HG03565 (cell line): Measurements from ENCODE around the gene IGF2R.
"Not testable (repeated sequence)": the region's sequence is repeated elsewhere in the genome, so short reads cannot be mapped to it uniquely, and the experiment has no call there.

Experiments used
- ATAC-seq: cut with Tn5 transposase; IDR thresholded peaks from one replicate; pipeline ENCODE4 v1.9.1; 2021; ENCODE audit warnings: mild to moderate bottlenecking, moderate library complexity; ENCODE audit not compliant: unreplicated experiment

IGF2R gene

DNA sequence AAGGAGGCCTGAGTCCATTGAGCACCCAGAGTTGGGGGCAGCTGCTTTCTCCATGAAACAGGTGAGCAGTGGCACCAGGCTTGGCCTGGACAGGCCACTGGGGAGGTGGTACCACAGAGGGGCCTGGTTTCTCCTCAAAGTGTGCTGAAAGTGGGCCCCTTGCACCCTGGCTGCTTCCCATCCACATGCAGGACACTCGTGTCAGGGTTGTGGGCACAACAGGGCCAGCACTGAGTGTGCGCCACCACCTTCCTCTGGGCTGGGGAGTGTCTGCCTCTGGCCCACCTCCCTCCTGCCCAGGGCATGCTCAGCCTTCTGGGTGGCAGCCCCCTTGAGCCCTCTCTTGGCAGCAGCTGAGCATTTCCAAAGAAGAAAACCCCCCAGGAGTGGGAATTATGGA, 147.5 kb downstream of the IGF2R start:
- no peak for ATAC-seq

DNA sequence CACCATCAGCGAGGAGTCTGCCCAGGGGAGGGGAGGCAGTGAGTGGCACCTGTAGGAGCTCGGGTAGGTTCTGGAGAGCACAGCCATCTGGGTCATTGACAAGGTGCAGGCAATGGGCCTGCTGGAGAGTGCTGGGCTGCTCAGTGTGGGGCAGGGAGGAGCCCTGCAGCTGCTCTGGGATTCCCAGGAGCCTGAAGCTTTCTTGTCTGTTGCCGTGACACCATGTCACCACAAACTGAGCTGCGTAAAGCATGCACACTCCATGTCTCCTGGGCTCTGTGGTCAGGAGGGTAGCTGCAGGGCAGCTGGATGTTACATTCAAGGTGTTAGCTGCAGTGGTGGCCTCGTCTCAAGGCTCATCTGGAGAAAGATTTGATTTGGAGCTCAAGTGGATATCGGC, 148.3 kb downstream of the IGF2R start:
- no peak for ATAC-seq

DNA sequence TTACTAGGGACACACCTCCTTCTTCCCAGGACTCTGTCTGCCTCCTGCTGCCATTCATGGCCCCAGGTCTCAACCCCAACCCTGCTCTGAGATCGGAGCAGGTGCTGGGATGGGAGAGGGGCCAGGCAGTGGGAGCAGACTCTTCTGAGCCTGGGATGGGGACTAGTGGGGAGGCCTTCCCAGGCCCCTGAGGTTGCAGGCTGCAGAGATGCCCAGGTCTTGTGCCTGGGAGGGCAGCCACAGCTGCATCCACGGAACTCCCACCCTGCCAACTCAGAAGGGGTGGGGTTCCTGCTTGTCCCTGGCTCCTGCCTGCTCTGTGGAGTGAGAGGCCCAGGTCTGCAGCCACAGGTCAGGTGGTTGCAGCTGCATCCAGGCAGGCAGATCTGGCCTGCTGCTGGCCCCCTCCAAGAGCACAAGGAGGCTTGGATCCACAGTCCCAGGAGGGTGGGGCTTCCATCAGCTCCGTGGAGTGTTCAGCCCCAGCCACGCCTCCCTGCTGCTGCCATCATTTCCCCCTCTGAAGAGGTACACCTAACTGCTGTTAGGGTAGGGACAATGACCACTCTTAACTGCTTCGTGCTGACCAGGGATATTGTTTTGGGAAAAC, 149.8 kb downstream of the IGF2R start:
- no peak for ATAC-seq

DNA sequence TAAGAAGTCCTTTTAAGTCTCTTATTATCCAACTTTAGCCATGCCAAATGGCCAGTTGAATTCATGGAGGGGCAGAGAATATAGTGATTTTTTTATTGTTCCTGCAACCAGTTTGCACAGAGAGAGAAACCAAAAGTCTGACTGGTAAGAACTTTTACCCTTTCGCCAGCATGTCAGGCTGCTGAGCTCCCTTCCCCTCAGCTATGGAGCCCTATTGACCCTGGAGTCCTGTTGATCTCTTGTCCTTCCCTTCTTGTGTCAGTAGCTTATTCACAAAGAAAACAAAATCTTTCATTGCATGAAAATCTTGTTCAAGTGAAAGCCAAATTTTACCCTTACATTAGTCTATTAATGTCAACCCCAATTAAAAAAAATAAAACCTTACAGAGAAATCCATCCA, 151.2 kb downstream of the IGF2R start:
- no peak for ATAC-seq

DNA sequence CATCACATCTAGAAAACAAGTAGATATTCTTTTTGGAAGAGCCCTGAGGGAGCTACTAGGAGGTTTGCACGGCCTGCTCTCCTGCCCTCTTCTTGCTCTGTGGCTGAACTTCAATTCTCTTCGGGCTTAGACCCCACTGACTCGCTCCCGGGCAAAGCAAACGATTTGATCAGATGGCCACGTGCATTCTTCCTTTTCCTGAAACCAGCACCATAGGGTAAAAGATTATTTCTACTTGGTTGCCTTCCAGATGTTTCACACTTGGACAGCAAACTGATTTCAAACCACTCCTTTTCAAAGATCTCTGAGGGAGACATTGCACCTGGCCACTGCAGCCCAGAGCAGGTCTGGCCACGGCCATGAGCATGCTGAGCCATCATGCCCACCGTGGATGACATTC, 152.7 kb downstream of the IGF2R start, which contains the start of gene SLC22A1:
SLC22A1 (plus strand) TSS at position 258 of the 400 bp plus-strand sequence; CDS start at position 379, 121 bp downstream.
- ATAC-seq: no peak

DNA sequence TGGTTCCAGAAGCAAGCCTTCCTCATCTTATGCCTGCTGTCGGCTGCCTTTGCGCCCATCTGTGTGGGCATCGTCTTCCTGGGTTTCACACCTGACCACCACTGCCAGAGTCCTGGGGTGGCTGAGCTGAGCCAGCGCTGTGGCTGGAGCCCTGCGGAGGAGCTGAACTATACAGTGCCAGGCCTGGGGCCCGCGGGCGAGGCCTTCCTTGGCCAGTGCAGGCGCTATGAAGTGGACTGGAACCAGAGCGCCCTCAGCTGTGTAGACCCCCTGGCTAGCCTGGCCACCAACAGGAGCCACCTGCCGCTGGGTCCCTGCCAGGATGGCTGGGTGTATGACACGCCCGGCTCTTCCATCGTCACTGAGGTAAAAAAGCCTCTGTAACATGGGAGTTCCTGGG, 153.1 kb downstream of the IGF2R start:
- no peak for ATAC-seq

DNA sequence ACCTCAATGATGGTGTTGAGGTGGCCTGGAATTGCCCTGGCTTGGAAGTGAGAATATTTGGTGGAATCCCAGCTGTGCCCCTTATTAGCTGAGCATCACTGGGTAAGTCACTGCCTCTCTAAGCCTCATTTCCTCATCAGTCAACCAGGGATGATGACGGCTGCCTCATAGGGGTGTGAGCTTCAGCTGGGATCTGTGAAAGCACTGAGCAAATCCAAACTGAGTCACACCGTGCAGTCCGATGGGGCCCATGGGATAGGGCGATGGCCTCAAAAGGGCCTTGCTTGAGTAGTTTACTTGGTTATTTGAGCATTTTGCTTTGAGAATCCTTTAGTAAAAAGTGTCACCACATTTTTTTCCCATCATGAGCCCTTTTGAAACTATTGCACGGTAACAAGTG, 153.9 kb downstream of the IGF2R start:
- no peak for ATAC-seq

DNA sequence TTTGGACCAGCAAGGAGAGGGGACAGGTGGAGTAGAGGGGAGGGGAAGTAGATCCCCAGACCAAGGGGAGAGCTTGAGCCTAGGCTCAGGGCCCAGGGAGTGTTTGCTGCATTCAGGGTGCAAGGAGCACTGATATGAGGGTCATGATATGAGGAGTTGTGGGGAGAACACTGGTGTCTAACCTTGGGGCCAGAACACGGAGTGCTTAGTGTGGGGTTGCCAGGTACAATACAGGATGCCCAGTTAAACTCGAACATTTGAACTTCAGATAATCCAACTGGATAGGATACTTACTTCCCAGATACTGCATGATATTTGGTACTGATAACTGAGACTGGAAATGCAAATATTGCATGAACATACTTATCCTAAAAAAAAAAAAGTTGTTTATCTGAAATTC, 155.1 kb downstream of the IGF2R start:
- ATAC-seq: no peak

DNA sequence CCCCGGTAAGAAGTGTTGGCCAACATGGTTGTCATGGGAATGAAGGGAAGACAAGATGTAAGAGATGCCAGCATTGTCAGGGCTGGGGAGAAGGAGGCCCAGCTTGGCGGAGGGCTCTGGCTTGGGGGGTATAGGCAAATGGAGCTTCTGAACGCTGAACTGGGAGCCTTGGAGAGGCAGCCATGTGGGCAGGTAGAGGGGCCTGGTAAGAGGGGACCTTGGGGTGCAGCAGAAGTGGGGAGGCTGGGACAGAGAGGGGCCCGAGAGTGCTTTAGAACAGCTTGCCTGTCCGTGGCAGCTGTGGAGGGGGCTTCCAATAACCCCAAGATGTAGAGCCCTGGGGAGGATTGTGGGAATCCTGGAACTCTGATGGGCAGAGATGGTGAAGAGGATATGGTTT, 155.7 kb downstream of the IGF2R start:
- ATAC-seq: no peak

DNA sequence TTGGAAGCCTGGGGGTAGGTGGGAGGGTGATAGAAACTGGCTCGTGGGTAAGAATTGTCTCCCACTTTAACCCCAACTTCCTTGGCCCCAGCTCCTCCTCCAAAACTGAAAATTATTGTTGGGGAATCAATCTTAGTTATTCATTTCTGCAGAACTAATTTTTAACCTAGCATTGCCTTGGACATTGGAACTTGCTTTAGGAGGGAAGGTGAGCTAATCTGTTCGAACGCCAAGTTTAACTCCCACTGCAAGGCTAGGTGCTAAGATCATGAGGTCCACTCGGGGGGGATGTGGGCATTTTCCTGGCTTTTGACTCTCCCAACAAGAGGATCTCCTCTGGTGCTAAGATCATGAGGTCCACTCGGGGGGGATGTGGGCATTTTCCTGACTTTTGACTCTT, 156.2 kb downstream of the IGF2R start:
- not testable (repeated sequence) for ATAC-seq

DNA sequence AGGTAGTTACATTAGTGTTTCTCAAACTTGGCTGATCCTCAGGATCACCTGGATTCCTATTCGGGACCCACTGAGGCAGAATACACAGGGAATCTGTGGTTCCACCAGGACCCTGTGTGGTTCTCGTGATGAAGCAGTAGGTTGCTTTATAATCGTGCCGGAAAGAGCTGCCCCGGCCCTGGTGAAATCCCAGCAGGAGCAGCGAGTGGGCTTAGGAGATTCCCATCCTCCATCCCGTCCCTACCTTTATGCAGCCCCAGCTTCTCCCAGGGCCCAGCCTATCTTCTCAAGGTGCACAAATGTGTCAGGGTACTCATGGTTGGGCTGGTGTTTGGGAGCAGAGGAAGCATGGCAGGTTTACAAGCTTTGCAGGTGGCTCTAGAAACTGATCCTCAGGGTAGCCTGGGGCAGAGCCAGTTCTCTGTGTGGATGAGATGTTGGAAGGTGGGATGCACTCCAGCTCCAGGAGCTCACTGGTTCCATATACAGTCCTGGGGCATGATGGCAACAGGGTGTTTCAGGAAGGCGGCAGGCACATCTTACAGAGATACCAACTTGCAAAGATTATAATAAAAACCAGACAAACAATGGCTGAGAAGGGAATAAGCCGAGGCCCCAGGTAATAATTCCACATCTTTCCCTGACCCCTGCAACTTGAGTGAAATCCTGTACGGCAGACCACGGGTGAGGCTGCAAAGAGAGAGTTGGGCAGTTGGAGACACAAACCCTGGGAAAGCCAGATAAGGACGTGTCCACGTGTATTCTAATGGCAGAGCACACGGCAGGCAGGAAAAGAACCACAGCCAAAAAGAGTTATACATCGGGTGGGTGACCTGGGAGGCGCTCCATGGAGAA, 158.6 kb downstream of the IGF2R start:
- no peak for ATAC-seq

DNA sequence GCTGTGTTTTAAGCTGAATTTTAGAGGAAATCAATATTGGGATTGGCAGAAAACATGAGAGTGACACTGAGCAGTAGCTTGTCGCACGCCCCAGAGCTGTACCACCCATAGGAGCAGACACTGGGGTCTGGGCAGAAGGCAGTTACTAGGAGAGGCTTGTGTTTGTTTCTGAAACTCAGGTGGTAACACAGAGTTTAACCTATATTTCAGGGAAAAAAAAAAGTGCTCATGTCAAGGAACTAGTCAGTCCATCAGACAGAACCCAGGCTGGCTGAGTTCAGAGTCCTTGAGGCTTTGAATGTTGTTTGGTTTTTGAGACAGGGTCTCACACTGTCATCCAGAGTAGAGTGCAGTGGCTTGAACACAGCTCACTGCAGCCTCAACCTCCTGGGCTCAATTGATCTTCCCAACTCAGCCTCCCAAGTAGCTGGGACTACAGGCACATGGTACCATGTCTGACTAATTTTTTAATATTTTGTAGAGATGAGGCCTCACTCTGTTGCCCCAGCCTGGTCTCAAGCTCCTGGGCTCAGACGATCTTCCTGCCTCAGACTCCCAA, 159.3 kb downstream of the IGF2R start:
- no peak for ATAC-seq

DNA sequence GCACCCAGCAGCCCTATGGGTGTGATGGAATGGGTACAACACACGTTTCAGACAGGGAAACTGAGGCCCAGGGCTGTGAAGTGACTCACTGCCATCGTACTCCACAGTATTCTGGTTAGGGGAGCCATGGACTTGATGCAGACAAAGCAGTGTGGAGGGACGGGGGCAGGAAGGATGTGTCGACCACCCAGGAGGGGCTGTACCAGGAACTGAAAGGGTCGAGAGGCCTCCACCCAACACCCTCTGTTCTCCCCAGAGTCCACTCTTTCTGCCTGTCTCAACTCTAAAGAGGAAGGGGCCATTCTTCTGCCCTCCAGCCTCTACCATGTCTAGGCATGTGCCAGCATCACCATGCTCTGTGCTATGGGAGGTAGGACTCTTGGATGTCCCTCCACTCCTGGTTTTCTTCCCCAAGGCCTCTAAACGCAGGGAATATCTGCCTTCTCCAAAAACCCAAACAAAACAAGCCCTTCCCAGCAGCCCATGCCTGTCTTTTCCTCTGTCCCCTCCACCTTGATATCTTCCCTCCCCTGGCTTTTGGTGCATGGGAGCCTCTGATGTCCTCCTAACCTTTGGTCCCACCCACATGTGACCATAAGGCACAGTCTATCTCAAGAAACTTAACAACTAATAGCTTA, 160.1 kb downstream of the IGF2R start:
- no peak for ATAC-seq

DNA sequence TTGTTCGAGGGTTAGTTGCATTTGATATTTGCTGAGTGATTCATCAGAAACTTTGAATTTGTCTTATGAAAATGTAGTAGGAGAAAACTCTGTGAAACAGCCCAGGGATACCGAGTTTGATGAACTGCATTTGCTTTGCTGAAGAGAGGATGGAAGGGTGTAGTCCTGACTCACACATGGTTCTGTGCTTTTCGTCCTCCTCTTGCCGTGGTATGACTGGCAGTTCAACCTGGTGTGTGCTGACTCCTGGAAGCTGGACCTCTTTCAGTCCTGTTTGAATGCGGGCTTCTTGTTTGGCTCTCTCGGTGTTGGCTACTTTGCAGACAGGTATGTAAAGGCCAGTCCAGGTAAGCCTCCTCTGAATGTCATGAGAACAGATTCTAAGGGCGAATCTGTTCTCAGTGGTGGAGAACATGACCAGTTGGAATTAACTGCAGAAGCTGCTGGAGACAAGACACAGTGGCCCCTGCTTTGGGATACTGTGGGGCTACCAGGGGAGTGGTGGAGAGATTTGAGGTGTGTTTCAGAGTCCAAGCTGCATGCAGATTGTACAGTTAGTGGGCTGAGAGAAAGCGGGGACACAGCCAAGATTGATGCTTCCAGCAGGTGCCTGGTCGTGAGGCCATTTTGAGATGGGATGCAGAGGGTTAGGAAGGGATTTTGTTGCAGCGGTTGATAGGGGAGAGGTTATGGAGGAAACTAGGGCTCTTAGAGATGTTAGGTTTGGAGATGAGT, 161.2 kb downstream of the IGF2R start:
- ATAC-seq: no peak

DNA sequence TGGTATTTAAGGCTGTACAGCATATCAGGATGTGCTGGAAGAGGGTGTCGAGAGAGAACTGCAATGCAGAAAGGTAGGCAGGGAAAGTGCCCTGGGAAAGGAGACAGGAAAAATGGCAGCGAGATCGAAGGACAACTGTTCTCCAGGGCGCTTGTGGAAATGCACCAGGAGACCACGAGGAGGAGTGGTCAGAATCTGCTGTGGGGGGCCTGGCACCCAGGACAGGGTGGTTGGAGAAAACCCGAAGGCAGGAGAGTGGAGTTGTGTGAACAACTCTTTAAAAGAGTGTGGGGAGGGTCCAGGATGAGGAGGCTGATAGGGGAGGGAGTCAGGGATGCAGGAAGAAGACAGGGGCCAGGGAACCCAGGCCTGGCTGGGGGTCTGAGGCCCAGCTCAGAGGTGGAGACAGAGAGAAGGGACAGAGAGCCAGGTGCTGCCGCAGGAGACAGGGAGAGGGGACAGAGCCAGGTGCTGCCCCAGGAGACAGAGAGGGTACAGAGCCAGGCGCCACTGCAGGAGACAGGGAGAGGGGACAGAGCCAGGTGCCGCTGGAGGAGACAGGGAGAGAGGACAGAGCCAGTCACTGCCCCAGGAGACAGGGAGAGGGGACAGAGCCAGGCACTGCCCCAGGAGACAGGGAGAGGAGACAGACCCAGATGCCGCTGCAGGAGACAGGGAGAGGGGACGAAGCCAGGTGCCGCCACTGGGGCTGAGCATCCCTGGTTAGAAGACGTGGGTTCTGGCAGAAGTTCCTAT, 162.0 kb downstream of the IGF2R start:
- no peak for ATAC-seq

DNA sequence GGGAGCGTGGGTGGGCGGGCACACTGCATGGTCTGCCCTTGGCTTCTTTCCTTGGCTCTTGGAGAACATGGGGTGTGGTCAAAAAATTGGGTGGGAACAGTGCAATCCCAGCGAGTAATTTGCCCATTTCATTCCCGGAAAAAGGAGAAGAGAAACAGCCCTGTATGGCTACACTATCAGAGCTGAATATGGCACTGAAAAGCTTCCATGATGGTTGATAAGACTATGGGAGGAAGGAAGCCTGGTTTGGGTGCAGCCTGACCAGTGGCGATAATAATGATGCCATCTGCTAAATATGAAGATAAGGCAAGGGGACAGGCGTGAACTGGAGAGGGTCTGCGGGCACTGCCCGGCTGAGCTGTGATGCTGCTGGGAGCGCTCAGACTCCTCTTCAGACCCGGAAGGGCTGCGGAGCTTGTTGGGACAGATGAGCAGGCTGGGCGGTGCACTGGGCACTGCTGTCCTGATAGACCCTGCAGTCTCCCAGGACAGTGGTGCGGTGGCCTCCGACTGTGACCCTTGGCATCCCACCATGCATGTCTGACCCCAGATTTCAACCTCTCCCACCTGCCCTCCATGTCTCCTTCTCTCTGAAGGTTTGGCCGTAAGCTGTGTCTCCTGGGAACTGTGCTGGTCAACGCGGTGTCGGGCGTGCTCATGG, 162.9 kb downstream of the IGF2R start:
- no peak for ATAC-seq

DNA sequence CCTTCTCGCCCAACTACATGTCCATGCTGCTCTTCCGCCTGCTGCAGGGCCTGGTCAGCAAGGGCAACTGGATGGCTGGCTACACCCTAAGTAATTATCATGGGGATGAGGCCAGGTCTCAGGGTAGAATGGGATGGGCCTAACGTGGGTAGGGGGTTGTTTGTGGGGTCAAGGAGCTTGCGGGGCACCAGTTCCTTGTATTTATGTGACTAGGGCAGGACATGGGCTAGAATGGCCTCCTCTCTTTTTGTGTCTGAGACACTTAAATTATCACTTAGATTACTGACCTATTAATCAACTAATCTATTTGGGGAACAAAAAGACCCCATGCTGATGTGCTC, 163.4 kb downstream of the IGF2R start:
- ATAC-seq: no peak

DNA sequence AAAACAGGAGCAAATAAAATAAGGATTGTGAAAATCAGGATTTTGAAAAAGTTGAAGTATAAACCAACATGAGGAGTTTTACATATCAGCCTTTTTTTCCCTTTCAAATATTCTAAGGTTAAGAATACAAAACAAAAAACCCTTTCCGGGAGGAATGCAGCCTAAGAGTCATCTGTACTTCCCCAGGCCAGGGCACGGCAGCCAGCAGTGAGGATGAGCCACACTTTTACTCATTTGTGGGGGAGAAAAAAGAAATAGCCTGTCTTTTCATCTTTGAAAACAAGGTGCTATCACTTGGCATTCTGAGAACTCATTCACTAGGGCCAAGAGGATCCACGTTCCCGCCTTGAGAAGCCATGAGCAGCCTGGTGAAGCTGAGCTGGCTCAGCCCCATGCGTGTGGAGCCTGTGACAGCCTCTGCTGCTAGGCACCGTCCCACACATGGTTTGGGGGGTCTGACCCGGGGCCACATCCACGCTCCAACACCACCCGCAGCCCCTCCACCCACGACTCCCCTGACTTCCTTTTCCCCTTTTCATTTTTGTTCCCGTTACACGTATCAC, 164.0 kb downstream of the IGF2R start:
- no peak for ATAC-seq
